HFF-Myc (cell line): ENCODE results near the gene NR3C2.

Experiments
- DNase-seq: peaks from one replicate; pipeline ENCODE4 v3.0.0-alpha.2; 2011; ENCODE audit warnings: low read depth; ENCODE audit errors: extremely low read depth
- H3K4me3 ChIP-seq: replicated peaks from 2 replicates; pipeline ENCODE4 v1.5.1; 2011; ENCODE audit warnings: low read depth, mild to moderate bottlenecking, control low read depth, low read length
- CTCF ChIP-seq: IDR thresholded peaks from 2 replicates; pipeline ENCODE4 v1.5.1; 2012; ENCODE audit warnings: mild to moderate bottlenecking, low read depth, low read length, control low read depth; ENCODE audit errors: missing control alignments

NR3C2 gene

GRCh38 chr4:148240241-148240640 lies 202.0 kb downstream of the NR3C2 start:
- H3K4me3 ChIP-seq, result no peak overlapping the region

GRCh38 chr4:148239494-148239985 lies 202.7 kb downstream of the NR3C2 start:
- TF ChIP-seq CTCF, result no peak
- no peak for DNase-seq

More at GRCh38 chr4:148240241-148240640, 202.0 kb downstream of the NR3C2 start:
- DNase-seq, result no peak
- no peak for TF ChIP-seq CTCF

DNA sequence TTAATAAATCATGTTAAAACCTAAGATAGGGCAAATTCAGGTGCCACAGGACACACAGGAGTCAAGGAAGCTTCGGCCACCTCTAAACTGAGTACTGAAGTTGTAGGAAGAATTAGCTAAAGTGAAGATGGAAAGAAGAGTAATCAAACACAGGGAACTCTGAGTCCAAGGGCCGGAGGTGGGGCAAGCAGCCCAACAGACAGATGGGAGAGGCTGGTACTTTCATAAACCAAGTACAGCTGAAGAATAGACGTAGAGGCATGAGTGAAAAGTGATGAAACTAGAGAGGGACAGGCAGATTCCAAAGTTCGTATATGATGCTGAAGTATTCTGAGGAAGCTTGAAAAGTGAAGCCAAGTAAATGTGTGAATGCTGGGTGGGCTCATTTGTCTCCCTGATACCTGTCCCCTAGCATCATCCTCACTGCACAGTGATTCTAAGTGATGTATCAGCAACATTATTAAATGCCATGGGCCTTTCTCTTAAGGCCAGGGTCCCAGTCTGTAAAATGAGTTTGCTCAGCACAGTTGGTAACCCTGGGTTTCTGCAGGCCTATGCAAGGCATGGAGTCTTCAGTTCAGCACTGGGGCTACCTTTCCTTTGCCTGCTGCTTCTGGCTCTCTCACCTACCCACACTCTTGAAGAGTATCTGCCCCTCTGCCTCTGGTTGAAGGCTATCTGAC lies 203.3 kb downstream of the NR3C2 start:
- TF ChIP-seq CTCF, result no peak
- DNase-seq, result no peak
- no peak overlapping the region for H3K4me3 ChIP-seq

More at GRCh38 chr4:148239494-148239985, 202.7 kb downstream of the NR3C2 start:
- H3K4me3 ChIP-seq, result no peak overlapping the region

DNA sequence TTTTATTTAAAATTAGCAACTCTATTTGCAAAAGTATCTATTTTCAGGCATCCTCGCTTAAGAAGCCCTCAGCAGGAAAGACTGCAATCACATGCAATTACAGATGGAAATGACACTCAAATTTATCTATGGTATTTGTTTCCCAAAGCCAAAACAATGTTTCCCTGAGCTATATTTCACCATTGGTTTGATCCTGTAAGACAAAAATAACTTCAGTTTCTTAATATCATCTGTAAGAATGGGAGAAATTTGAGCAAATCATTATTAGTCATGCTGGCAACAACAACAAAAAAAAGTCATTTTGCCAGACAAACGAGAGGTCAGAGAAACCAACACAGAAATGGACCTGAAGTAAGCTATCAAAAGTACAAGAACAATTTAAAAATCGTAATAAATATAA lies 204.1 kb downstream of the NR3C2 start:
- DNase-seq, result no peak

DNA sequence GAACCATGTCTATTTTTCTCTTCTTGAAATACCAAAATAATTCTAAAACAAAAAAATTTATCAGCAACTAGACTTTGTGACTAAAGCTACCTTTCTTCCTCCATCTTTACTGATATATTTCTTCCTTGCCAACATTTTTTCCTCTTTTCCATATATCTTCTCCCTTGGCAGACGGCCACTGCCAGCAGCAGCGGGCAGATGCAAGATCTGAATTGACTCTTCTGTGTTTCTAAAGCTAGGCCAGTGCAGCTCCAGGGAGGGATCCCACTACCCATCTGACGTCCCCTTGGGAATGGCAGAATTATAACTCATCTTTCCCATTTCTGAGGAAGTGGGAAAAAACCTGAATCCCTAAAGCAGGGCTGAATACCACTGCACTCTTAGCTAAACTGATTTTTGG lies 206.4 kb downstream of the NR3C2 start:
- no peak for TF ChIP-seq CTCF
- H3K4me3 ChIP-seq, result no peak overlapping the region
- no peak for DNase-seq

More for the DNA sequence above, 204.1 kb downstream of the NR3C2 start:
- TF ChIP-seq CTCF, result no peak
- no peak overlapping the region for H3K4me3 ChIP-seq

GRCh38 chr4:148229798-148230197 lies 212.4 kb downstream of the NR3C2 start:
- no peak overlapping the region for H3K4me3 ChIP-seq
- TF ChIP-seq CTCF, result no peak
- DNase-seq, result no peak
